Parathyroid adenoma (tissue), 2 donors: Measurements from ENCODE around the gene OR10A4.
"Not testable (repeated sequence)": the region's sequence is repeated elsewhere in the genome, so short reads cannot be mapped to it uniquely, and the experiment has no call there.

Experiments
- H2AFZ ChIP-seq: fragments of 300-600 bp; sonication (generic); one replicate; pipeline ENCODE4 v1.7.0; 2017; ENCODE audit warnings: antibody characterized with exemption, mild to moderate bottlenecking
- H3K27ac ChIP-seq: fragments of 300-600 bp; sonication (generic); one replicate; pipeline ENCODE4 v1.7.0; 2017
- H3K27me3 ChIP-seq: fragments of 300-600 bp; sonication (generic); one replicate; pipeline ENCODE4 v1.7.0; 2017; ENCODE audit warnings: low read length; ENCODE audit not compliant: control insufficient read depth, insufficient read depth
- H3K36me3 ChIP-seq: fragments of 300-600 bp; sonication (generic); one replicate; pipeline ENCODE4 v1.7.0; 2017; ENCODE audit warnings: low read length; ENCODE audit not compliant: control insufficient read depth, insufficient read depth
- H3K4me1 ChIP-seq: fragments of 300-600 bp; sonication (generic); one replicate; pipeline ENCODE4 v1.7.0; 2017; ENCODE audit warnings: control low read depth
- H3K4me2 ChIP-seq: fragments of 300-600 bp; sonication (generic); one replicate; pipeline ENCODE4 v1.7.0; 2017; ENCODE audit warnings: low read length
- H3K4me3 ChIP-seq: fragments of 300-600 bp; sonication (generic); one replicate; pipeline ENCODE4 v1.7.0; 2017; ENCODE audit warnings: low read depth, low read length
- H3K79me2 ChIP-seq: fragments of 300-600 bp; sonication (generic); one replicate; pipeline ENCODE4 v1.7.0; 2017; ENCODE audit warnings: control low read depth
- H3K9ac ChIP-seq: fragments of 300-600 bp; sonication (generic); one replicate; pipeline ENCODE4 v1.7.0; 2017; ENCODE audit warnings: mild to moderate bottlenecking
- H3K9me3 ChIP-seq: fragments of 300-600 bp; sonication (generic); one replicate; pipeline ENCODE4 v1.7.0; 2017; ENCODE audit warnings: low read length; ENCODE audit not compliant: control insufficient read depth
- TF ChIP-seq, protein P1 (sequence below): fragments of 300-600 bp; sonication (generic); IDR thresholded peaks from one replicate; pipeline ENCODE4 v1.7.0; 2017; ENCODE audit warnings: antibody characterized with exemption, mild to moderate bottlenecking
- donor health status: primary hyperparathyroidism.

Gene OR10A4

DNA sequence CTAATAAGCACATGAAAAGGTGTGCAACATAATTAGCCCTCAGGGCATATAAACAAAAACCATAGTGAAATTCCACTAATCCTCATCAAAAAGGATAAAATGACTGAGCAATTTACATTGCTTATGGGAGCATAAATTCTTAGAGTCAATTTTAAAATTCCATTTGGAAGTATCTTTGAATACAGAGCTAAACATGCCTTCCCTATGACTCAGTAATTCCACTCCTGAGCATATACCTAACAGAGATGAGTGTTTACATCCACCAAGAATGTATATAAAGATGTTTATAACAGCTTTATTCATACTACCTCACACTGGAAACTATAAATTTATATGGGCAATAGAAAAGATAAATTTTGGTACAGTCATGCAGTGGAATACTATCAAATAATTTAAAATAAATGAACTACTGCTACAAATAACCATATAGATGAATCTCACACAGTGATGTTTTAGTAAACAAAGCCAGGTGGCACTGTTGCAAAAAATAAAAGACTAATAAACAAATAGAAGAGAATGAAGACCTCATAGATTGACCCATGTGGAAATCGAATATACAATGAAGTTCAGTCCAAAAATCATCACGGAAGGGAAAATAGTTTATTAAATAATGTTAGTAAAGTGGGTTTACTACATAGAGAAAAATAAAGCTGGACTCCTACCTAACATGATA is 24.0 kb downstream of the OR10A4 start:
- TF ChIP-seq, protein P1, sequence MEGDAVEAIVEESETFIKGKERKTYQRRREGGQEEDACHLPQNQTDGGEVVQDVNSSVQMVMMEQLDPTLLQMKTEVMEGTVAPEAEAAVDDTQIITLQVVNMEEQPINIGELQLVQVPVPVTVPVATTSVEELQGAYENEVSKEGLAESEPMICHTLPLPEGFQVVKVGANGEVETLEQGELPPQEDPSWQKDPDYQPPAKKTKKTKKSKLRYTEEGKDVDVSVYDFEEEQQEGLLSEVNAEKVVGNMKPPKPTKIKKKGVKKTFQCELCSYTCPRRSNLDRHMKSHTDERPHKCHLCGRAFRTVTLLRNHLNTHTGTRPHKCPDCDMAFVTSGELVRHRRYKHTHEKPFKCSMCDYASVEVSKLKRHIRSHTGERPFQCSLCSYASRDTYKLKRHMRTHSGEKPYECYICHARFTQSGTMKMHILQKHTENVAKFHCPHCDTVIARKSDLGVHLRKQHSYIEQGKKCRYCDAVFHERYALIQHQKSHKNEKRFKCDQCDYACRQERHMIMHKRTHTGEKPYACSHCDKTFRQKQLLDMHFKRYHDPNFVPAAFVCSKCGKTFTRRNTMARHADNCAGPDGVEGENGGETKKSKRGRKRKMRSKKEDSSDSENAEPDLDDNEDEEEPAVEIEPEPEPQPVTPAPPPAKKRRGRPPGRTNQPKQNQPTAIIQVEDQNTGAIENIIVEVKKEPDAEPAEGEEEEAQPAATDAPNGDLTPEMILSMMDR = no peak
- Histone ChIP-seq H3K79me2 (no peaks in the 10 kb centered on the region), H3K9ac (no peak overlapping the region), H3K36me3 (no peaks in the 10 kb centered on the region), H3K4me2 (no peak overlapping the region), H3K9me3 (no peaks in the 10 kb centered on the region), H3K4me1 (no peaks in the 10 kb centered on the region), H2AFZ (no peak overlapping the region), H3K27ac (no peak overlapping the region), H3K27me3 (no peaks in the 10 kb centered on the region), H3K4me3 (no peak overlapping the region)

DNA sequence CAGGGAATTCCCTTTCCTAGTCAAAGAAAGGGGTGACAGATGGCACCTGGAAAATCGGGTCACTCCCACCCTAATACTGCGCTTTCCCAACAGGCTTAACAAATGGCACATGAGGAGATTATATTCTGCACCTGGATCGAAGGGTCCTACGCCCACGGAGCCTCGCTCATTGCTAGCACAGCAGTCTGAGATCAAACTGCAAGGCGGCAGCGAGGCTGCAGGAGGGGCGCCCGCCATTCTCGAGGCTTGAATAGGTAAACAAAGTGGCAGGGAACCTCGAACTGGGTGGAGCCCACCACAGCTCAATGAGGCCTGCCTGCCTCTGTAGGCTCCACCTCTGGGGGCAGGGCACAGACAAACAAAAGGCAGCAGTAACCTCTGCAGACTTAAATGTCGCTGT is 28.4 kb downstream of the OR10A4 start:
- H2AFZ ChIP-seq, H3K4me1 ChIP-seq, H3K9me3 ChIP-seq, H3K9ac ChIP-seq, H3K79me2 ChIP-seq, H3K4me3 ChIP-seq, H3K36me3 ChIP-seq, H3K27me3 ChIP-seq, H3K4me2 ChIP-seq, H3K27ac ChIP-seq: not testable (repeated sequence)

DNA sequence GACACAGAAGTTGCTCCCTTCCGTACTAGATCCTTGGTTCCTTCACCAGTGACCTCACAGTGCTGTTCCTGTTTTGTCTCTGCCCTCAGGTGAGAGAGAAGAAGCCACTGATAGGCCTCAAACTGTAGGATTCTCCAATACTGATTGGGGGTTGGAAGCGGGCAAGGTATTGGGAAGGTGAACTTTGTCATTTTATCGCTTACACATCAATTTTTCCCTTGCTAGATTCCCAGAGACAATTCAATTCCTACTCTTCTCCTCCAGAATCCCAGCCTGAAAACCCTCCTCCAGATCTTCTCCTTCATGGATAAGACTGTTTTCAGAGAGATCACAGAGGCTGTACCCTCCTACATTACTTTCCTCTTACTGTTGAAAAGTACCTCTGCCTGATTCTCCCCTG is 35.0 kb downstream of the OR10A4 start:
- no peak overlapping the region for H3K4me2 ChIP-seq
- TF ChIP-seq, protein P1 = no peak

DNA sequence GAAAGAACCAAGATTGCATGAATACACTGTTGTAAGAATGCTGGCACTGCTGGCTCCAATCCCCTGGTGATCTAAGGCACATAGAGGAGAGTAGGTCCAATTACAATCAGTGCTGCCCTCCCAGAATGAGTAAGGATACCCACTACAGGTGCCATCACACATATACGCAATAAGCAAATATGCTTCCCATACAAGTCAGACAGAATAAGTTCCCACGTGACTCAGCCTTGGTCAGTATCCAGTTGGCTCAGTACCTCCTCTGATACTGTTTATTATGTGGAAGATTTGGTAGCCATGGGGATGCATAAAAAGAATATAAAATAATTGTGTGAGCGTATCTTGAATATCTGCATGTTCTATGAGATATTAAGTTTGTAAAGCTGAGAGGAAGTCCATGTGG is 35.5 kb downstream of the OR10A4 start:
- Histone ChIP-seq H3K36me3 (no peaks in the 10 kb centered on the region), H3K9ac (no peak overlapping the region), H3K27ac (no peak overlapping the region), H3K27me3 (no peaks in the 10 kb centered on the region), H3K4me3 (no peak overlapping the region), H3K79me2 (no peaks in the 10 kb centered on the region), H2AFZ (no peak overlapping the region), H3K4me2 (no peak overlapping the region), H3K9me3 (no peaks in the 10 kb centered on the region), H3K4me1 (no peaks in the 10 kb centered on the region)
- TF ChIP-seq, protein P1 = no peak

More for the DNA sequence above, 35.0 kb downstream of the OR10A4 start:
- Histone ChIP-seq H2AFZ (no peak overlapping the region), H3K9ac (no peak overlapping the region), H3K9me3 (no peaks in the 10 kb centered on the region), H3K27me3 (no peaks in the 10 kb centered on the region), H3K79me2 (no peaks in the 10 kb centered on the region), H3K4me3 (no peak overlapping the region), H3K36me3 (no peaks in the 10 kb centered on the region), H3K27ac (no peak overlapping the region), H3K4me1 (no peaks in the 10 kb centered on the region)

DNA sequence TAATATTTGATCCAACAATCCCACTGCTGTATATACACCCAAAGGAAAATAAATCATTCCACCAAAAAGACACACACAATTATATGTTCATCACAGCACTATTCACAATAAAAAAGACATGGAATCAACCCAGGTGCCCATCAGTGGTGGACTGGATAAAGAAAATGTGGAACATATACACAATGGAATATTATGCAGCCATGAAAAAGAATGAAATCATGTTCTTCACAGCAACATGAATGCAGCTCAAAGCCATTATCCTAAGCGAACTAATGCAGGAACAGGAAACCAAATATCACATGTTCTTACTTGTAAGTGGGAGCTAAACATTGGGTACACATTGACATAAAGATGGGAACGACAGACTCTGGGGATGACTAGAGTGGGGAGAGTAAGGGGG is 43.3 kb downstream of the OR10A4 start:
- Histone ChIP-seq H3K27ac (no peak overlapping the region), H3K36me3 (no peaks in the 10 kb centered on the region), H3K4me2 (no peak overlapping the region), H3K4me3 (no peak overlapping the region), H3K4me1 (no peaks in the 10 kb centered on the region), H3K79me2 (no peaks in the 10 kb centered on the region), H3K9ac (no peak overlapping the region), H3K27me3 (no peaks in the 10 kb centered on the region), H3K9me3 (no peaks in the 10 kb centered on the region), H2AFZ (no peak overlapping the region)
- TF ChIP-seq, protein P1 = no peak
